Measurements from ENCODE around the gene CGA. TPM values are rescaled to one million over a fixed set of nuclear protein-coding genes. Genes with fewer than 3 reads are reported as not detected.
"Not testable (repeated sequence)": the region's sequence is repeated elsewhere in the genome, so short reads cannot be mapped to it uniquely, and the experiment has no call there.

Gene CGA
- polyA plus RNA-seq (ENCODE audit: insufficient read length in 4 of 4) = 1 to 10 TPM in 1 of 4 donors, under 1 TPM in 2, not detected in 1; 0.37 to 2.6 (median 0.56) TPM

DNA sequence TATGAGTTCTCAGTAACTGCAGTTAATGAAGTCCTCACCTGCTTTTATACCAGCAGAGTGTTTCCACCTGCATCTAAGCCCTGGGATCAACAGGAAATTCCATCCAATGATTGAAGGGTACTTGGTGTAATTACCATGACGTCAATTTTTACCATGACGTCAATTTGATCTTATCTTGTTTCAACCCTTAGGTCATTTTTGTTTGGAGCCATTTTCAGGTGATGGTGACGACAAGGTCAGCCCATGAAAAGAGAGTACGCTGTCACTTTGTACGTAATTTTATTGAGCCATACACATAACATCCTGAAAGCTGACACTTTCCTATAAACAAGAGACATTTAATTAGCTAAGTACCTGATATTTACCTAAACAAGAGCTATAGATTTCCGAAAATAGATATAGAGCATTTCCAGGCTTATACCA, at the start of gene CGA:
Gene CGA, minus strand, starts transcription at position 20 of the 423 bp plus-strand sequence. CDS start 6,906 bp downstream, outside the sequence.
- no peak for DNase-seq (ENCODE audit: low read depth in 4 of 4, low spot score in 3 of 4)

DNA sequence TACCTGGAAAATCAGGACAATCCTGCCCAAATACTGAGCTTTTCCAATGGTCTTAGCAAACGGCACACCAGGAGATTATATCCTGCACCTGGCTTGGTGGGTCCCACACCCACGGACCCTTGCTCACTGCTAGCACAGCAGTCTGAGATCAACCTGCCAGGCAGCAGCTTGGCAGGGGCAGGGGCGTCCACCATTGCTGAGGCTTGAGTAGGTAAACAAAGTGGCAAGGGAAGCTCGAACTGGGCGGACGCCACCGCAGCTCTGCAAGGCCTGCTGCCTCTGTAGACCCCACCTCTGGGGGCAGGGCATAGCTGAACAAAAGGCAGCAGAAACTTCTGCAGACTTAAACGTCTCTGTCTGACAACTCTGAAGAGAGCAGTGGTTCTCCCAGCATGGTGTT, 45.0 kb upstream of the CGA start:
- DNase-seq (ENCODE audit: low read depth in 4 of 4, low spot score in 3 of 4) = not testable (repeated sequence)

DNA sequence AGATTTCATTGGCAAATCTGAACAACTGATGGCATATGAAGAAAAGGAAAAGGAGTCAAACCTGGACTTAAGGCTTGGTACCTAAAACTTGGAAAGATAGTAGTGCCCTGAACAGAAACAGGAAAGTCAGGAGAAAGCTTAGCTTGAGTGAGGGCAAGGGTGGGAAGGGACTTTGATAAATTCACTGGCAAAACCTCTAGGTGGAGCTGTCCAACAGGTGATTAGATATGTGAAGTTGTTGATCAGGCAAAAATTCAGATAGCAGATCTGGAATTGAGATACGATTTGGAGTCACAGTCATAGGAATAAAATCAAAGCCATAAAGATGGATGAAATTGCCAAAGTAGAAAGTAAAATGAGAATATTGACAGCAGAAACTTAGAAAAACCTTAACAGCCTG, 44.3 kb upstream of the CGA start:
- DNase-seq (ENCODE audit: low read depth in 4 of 4, low spot score in 3 of 4) = no peak

DNA sequence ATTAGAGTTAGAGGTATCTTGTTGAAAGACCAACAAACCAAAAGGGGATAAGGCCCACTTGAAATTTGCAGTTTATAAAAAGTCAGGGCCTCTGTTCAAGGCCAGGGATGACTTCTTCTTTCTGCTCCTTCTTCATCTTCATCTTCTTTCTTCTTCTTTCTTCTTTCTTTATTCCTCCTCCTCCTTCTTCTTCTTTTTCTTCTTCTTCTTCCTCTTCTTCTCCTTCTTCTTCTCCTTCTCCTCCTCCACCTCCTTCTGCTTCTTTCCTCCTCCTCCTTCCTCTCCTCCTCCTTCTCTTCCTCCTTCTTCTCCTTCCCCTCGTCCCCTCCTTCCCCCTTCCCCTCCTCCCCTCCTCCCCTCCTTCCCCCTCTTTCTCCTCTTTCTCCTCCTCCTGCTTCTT, 42.1 kb upstream of the CGA start:
- DNase-seq (ENCODE audit: low read depth in 4 of 4, low spot score in 3 of 4) = no peak

DNA sequence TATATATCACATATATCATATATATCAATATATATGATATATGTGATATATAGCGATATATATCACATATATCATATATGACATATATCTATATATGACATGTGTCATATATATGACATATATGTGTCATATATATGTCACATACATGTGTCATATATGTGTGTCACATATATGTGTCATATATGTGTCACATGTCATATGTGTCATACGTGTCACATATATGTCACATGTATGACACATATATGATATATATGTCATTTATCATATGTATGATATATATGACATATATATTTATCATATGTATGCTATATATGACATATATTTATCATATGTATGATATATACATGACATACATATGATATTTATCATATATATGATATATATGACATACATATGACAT, 32.8 kb upstream of the CGA start:
- no peak for DNase-seq (ENCODE audit: low read depth in 4 of 4, low spot score in 3 of 4)

DNA sequence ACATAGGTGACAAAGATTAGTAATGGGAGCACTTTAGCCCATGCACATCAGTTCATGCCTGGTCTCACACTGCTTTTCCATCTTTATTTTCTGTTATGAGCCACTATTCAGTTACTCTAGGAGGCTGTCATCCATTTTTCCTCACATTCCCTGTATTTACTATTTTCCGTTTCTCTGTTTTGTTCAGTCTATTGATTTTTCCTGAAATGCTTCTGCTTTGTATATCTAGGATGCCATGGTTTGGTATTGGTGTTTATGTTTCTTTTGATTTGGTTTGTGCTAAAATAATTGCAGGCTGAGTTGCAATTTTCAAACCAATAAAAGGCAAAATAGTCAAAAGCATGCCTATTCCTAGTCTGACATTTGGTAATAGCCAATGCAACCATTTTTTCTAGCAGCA, 31.6 kb upstream of the CGA start:
- no peak for DNase-seq (ENCODE audit: low read depth in 4 of 4, low spot score in 3 of 4)

DNA sequence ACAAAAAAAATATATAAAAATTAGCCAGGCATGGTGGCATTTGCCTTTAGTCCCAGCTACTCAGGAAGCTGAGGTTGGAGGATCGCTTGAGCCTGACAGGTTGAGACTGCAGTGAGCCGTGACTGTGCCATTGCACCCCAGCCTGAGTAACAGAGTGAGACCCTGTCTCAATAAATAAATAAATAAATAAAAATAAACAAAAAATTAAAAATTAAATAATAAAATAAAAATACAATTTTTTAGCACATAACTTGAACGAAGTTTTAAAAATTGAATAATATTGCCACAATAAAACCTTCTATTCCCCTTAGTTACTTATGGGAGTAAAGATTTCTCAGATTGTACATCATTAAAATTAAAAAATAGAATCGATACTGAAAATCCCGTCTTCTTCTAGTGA, 29.2 kb upstream of the CGA start:
- peak in 1 of 4 donors; percentile 9 for DNase-seq (ENCODE audit: low read depth in 4 of 4, low spot score in 3 of 4)

DNA sequence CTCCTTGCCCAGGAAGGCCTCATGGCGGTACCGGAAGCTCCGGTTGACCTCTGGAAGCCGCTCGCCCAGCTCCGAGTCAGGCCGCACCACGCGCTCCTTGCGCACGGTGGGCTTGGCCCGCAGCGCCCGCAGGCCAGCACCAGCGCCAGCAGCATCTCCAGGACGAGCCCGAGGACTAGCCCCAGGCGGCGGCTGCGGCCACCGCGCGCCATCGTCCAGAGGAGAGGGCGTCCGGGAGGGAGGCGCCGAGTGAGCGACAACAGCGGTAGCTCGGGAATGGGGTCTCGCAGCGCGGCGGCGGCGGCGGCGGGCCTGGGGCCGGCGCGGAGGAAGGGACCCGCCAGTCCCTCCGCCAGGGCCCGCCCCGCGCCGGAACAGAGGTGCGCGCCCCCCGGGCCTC, 27.6 kb upstream of the CGA start:
- no peak for DNase-seq (ENCODE audit: low read depth in 4 of 4, low spot score in 3 of 4)

DNA sequence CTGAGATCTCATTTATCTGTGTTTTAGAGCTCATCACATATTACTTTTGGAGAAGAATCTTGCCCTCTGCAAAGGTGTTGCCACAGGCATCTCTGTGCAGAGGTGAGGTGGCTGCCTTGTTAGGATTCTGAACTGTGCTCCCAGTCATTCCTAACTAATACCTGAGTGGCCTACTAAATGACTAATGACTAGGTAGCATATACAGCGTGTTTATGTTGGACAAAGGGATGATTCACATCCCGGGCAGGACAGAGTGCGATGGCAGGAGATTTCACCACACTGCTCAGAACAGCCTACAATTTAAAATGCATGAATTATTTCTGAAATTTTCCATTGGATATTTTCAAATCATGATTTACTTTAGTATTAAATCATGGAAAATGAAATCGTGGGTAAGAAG, 23.1 kb upstream of the CGA start:
- DNase-seq (ENCODE audit: low read depth in 4 of 4, low spot score in 3 of 4) = no peak

DNA sequence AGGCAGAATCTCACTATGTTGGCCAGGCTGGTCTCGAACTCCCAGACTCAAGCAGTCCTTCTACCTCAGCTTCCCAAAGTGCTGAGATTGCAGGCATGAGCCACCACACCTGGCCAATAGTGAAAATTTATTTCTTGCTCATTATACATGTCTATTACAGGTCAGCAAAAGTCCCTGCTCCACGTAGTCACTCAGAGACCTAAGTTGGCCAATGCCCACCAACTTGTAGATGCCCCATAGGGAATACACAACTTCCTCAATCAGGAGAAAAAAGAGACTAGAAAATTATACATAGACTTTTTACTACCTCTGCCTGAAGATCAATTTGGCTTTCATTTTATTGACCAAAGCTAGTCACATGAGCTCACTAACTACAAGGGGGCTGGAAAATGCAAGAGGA, 22.0 kb upstream of the CGA start:
- no peak for DNase-seq (ENCODE audit: low read depth in 4 of 4, low spot score in 3 of 4)

DNA sequence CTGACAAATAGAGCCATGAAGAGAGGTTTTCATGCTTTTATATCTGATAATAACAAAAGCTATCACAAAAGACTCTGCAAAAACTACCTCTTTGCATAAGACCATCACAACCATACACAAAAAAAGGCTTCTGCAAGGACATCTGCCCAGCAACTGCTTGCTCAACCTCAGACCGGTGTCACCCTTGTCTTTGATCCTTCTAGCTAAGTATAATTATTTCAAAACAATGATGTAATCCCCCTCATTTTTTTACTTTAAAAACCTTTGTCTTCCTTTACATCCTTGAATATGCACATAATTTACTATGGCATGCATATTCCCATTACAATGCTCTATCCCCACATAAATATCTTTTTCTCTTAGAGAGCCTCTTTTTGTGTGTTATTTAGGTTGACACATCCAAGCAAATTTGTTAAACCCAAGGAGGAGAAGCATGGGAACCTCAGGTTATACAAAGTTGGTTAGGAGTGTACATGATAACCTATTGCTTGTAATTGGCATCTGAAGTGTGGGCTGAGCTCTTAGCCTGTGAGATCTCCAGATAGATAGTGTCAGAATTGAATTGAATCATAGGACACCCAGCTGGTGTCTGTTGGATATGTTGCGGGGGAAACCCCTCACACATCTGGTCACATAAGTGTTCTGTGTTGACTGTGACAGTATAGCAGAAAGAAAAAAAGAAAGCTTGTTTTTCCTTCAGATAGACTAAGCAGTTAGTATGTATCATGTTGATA, 20.7 kb upstream of the CGA start:
- DNase-seq (ENCODE audit: low read depth in 4 of 4, low spot score in 3 of 4) = no peak

DNA sequence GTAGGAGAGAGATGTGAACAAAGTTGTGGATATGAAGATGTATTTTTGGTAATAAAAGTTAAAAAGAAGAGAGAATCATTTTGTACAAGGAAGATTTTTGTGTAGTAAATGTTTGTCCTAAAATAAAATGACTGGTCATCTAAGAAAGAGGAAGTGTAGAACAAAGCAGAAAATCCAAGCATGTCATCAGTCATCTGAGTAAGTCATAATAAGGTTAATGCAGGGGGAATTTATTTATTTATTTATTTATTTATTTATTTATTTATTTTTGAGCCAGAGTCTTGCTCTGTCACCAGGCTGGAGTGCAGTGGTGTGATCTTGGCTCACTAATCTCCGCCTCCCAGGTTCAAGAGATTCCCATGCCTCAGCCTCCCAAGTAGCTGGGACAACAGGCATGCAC, 15.7 kb upstream of the CGA start:
- DNase-seq (ENCODE audit: low read depth in 4 of 4, low spot score in 3 of 4) = no peak

DNA sequence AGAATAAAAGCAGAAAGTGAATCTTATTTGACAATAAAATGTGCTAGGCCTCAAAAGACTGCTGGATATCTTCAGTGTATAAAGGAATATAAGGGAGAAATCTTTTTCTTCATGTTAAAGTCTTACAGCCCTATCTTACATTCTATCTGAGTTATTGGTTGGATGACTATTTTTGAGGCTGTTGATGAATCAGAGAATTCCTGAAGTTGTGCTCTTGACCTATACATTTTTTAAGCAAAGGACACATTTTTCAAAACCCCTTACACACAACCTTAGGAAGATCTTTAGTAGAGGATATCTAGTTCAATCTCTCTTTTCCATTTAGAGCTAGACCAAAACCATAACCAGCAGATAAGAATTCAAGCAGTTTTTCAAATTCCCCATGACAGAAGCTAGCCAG, 10.9 kb upstream of the CGA start:
- DNase-seq (ENCODE audit: low read depth in 4 of 4, low spot score in 3 of 4) = no peak

DNA sequence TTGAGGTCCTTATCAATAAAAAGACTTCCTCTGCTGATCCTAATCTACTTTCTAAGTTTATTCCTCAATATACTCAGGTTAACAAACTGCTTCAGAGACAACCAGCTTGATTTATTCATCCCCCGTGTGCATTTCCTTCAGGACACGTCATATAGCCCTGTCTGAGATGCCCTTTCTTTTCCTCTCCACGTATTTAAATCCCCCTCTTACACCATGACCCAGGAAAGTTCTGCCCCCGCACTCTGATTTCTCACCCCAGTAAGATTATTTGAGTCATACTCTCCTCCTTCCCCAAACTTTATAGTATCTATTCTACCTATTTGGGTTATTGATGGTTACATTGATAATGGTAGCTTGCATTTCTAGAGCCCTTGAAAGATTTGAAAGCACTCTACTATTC, 9.8 kb upstream of the CGA start:
- no peak for DNase-seq (ENCODE audit: low read depth in 4 of 4, low spot score in 3 of 4)

DNA sequence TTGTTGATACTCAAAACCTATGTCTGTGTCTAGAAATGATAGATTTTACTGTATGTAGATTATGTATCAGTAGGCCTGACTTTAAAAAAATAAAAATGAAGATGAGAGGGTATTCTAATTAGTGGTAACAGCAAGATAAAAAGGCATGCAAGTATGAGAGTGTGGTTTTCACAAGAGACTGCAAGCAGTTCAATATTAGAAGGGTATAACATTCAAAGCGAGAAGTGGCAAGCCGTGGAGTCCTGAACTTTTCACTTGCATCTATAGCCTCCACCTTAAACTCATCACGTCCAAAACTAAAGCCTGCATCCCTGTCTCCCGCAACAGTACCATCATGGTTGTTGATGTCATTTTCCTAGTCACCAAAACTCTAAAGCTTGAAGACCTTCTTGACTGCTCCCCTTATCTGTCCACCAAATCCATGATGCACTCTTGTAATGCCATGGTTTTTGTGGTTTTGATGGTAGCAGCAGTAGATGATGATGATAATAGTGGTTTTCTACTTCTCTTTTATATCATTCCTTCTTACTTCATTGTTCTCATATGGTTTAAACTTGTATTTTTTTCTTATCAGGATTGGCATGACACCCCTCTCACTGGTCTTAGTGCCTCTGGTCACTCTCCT, 9.2 kb upstream of the CGA start:
- DNase-seq (ENCODE audit: low read depth in 4 of 4, low spot score in 3 of 4) = no peak

DNA sequence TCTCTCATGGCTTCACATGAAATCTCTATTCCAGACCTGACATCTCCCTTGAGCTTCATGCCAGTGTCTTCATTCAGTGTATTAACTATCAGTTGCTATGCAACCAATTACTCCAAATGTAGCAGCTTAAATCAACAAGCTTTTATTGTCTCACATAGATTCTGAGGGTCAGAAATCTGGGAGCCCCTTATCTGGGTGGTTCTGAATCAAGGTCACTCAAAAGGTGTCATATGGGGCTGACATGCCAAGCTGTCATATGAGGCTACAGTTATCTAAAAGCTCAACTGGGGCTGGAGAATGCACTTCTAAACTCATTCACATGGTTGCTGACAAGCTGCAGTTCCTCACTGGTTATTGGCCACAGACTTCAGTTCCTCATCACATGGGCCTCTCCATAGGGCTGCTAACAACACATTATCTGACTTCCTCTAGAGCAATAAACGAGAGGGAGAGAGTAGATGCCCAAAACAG, 7.3 kb upstream of the CGA start:
- no peak for DNase-seq (ENCODE audit: low read depth in 4 of 4, low spot score in 3 of 4)

DNA sequence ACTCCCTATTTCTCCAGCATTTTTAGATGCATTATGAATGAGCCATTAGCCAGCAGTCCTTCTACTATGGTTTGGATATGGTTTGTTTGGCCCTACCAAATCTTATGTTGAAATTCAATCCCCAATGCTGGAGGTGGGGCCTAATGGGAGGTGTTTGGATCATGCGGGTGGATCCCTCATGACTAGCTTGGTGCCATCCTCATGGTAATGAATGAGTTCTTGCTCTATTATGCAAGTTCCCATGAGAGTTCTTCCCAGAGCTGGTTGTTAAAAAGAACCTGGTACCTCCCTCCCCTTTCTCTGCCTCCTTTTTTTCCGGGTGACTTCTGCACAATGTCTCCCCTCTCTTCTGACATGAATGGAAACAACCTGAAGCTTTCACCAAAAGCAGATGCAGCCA, 6.2 kb upstream of the CGA start:
- no peak for DNase-seq (ENCODE audit: low read depth in 4 of 4, low spot score in 3 of 4)

DNA sequence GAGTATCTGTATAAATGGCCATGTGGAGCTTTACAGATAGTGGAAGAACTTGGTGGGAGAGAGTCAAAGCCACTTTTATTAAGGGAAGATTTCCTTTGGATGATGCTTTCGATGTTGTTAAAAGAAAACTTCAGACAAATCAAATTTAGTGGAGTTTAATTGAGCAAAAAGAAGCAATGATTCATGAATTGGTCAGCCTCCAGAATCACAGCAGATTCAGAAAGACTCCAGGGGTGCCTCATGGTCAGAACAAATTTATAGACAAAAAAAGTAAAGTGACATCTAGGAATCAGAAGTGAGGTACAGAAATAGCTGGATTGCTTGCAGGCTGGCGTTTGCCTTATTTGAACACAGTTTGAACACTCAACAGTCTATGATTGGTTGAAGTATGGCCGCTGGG, 5.3 kb upstream of the CGA start:
- no peak for DNase-seq (ENCODE audit: low read depth in 4 of 4, low spot score in 3 of 4)

DNA sequence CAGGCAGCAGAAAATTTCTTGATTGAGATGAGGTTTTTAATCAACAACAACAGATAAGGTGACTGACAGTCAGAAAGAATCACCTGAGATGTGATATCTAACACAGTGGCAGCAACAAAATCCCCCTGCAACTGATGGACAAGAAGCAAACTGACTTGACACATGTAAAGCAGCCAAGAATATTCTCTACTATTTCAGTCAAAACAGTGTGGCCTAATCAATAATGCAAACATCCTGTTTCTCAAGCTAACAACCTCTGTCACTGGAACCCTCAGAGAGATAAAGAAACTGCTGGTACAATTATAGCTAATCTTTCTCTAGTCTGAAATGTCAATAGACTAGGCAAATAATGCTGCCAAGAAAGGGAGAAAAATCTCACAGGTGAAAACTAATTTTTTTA, 4.6 kb upstream of the CGA start:
- DNase-seq (ENCODE audit: low read depth in 4 of 4, low spot score in 3 of 4) = no peak

DNA sequence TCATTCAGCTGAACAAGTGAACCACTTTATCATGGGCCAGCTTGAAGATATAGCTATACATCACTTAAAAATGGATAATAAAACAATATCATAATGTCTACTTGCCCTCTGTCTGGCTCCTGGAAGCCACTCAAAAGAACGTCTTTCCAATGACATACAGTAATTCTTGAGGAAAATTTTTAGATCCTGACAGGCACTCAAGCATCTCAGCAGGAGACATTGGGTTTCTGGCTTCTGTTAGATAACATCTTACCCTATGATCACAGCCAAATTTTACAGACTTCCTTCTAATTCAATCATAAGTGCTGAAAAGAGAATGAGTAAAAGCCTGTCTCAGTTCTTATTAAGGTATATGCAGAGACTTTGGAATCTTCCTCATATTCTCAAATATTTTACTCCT, 330 bp downstream of the CGA start:
- DNase-seq (ENCODE audit: low read depth in 4 of 4, low spot score in 3 of 4) = no peak

DNA sequence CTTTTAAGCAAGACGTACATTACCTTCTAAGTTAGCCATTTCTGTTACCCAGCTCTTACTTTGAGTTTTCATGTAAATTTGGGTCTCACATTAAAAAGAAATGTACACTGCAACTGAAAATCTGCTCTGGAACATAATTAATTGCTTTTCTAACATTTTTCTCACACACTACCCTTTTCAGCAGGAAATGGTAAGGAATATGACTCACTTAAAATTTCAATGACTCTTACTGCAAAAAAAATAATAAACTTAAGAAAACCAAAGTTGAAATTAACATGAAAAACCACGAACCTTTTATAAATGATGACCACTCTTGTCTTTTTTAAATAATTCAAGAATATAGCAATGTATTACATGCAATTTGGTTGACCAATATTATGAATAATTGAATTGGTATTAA, 1.3 kb downstream of the CGA start:
- DNase-seq (ENCODE audit: low read depth in 4 of 4, low spot score in 3 of 4) = no peak

DNA sequence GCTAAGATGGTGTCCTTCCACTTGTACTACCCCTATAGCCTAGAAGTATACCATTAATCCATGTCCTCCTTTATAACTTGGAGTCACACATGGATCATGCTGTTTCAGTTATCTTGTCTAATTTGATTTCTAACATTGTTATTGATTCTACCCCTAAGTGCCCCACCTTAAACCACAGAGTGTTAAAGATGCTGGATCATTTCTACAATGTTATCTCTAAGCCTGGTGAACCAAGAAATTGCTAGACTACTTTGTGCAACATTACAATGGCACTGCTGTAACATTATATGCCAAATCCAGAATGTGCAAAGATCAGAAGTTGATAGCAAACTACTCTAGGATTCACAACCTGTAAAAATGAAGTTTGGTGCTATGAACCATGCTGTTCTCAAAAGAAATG, 1.7 kb downstream of the CGA start:
- DNase-seq (ENCODE audit: low read depth in 4 of 4, low spot score in 3 of 4) = no peak

Data from left renal pelvis (tissue), 4 donors.